ENCODE measurements around the gene BAHCC1. TPM values are rescaled to one million over a fixed set of nuclear protein-coding genes. Genes with fewer than 3 reads are reported as not detected.

The BAHCC1 gene
- total RNA-seq, 2 donors from 2014 or later = 5.8 to 12.7 TPM

- Histone ChIP-seq H3K9me3 (no peaks in the 10 kb centered on the region), H3K4me1 (no peaks in the 10 kb centered on the region), H3K27ac (no peak overlapping the region), H3K36me3 (no peaks in the 10 kb centered on the region), H3K27me3 (no peaks in the 10 kb centered on the region), H3K4me3 (no peak overlapping the region)
- TF ChIP-seq CTCF (IDR thresholded peaks at IDR 0.05) = no peak
- DNase-seq (ENCODE audit: low spot score) = no peak
Observed at GRCh38 chr17:81498953-81499600, 103.8 kb downstream of the BAHCC1 start.

DNA sequence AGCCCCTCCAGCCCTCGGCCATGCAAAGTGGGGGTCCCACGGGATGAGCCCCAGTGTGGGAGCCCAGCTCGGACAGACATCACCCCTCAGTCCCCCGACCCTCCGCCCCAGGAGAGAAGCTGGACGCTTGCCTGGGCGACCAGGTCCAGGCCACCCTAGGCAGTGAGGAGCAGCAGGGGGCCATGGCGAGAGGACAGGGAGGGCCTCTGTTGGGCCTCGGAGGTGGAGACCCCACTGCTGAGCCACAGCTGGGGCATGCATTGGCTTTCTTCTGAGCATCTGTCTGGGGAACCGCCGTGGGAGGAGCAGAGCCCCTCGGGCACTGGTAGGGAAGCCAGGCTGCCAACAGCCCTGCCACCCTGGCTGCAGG is 104.3 kb downstream of the BAHCC1 start:
- Histone ChIP-seq H3K36me3 (no peaks in the 10 kb centered on the region), H3K27ac (no peak overlapping the region), H3K4me1 (no peaks in the 10 kb centered on the region), H3K4me3 (no peak overlapping the region), H3K27me3 (no peaks in the 10 kb centered on the region), H3K9me3 (no peaks in the 10 kb centered on the region)
- no peak for TF ChIP-seq CTCF (IDR thresholded peaks at IDR 0.05)
- no peak for DNase-seq (ENCODE audit: low spot score)

- H3K27ac ChIP-seq = no peak overlapping the region
Observed at GRCh38 chr17:81500047-81500446, 104.8 kb downstream of the BAHCC1 start.

GRCh38 chr17:81502471-81503017 is 107.3 kb downstream of the BAHCC1 start:
- no peak for TF ChIP-seq CTCF (IDR thresholded peaks at IDR 0.05)
- H3K27me3 ChIP-seq = no peaks in the 10 kb centered on the region
- H3K9me3 ChIP-seq = no peaks in the 10 kb centered on the region
- no peak overlapping the region for H3K27ac ChIP-seq
- DNase-seq (ENCODE audit: low spot score) = no peak
- no peaks in the 10 kb centered on the region for H3K4me1 ChIP-seq
- H3K36me3 ChIP-seq = no peaks in the 10 kb centered on the region
- H3K4me3 ChIP-seq = no peak overlapping the region

More at GRCh38 chr17:81500047-81500446, 104.8 kb downstream of the BAHCC1 start:
- Histone ChIP-seq H3K9me3 (no peaks in the 10 kb centered on the region), H3K27me3 (no peaks in the 10 kb centered on the region), H3K36me3 (no peaks in the 10 kb centered on the region), H3K4me1 (no peaks in the 10 kb centered on the region), H3K4me3 (no peak overlapping the region)
- no peak for TF ChIP-seq CTCF (IDR thresholded peaks at IDR 0.05)
- DNase-seq (ENCODE audit: low spot score) = no peak

DNA sequence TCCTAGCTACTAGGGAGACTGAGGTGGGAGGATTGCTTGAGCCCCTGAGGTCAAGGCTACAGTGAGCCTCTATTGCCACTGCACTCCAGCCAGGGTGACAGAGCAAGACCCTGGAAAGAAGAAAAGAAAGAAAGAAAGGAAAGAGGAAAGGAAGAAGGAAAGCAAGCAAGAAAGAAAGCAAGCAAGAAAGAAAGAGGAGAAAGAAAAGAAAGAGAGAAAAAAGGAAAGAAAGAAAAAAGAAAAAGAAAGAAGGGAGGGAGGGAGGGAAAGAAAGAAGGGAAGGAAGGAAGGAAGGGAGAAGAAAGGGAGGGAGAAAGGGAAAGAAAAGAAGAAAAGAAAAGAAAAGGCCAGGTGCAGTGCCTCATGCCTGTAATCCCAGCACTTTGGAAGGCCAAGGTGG is 108.4 kb downstream of the BAHCC1 start:
- Histone ChIP-seq H3K4me1 (peaks cover 0 to 2% of the 10 kb centered on the region in 2 donors), H3K27ac (no peak overlapping the region), H3K36me3 (peaks cover 1% of the 10 kb centered on the region), H3K4me3 (no peak overlapping the region), H3K27me3 (no peaks in the 10 kb centered on the region), H3K9me3 (no peaks in the 10 kb centered on the region)
- TF ChIP-seq CTCF (IDR thresholded peaks at IDR 0.05) = no peak
- DNase-seq (ENCODE audit: low spot score) = no peak
